Stimulated activated CD4-positive, alpha-beta T cell treated with anti-CD3 and anti-CD28 coated beads, Interleukin-4, amount 100 ng/mL, for 24 hours (primary cell): Measurements from ENCODE around the gene LHFPL6.
A peak's percentile ranks its signal among the peaks of the same experiment; 100 is the strongest.

ENCODE experiments used
- DNase-seq: peaks from one replicate; pipeline ENCODE4 v3.0.0-alpha.2; 2020

LHFPL6 gene

GRCh38 chr13:39602614-39603366 is at the start of gene LHFPL6:
Gene LHFPL6 (minus strand): TSS chr13:39603193.
- DNase-seq = peak; percentile 68

GRCh38 chr13:39646122-39646521 is 43.1 kb upstream of the LHFPL6 start:
- DNase-seq = no peak

GRCh38 chr13:39641645-39642044 is 38.7 kb upstream of the LHFPL6 start:
- no peak for DNase-seq

GRCh38 chr13:39637890-39638289 is 34.9 kb upstream of the LHFPL6 start:
- DNase-seq = no peak

GRCh38 chr13:39635564-39635963 is 32.6 kb upstream of the LHFPL6 start:
- no peak for DNase-seq

GRCh38 chr13:39632994-39633393 is 30.0 kb upstream of the LHFPL6 start:
- no peak for DNase-seq

GRCh38 chr13:39631307-39631706 is 28.3 kb upstream of the LHFPL6 start:
- DNase-seq = no peak

GRCh38 chr13:39623466-39623865 is 20.5 kb upstream of the LHFPL6 start:
- DNase-seq = no peak

GRCh38 chr13:39618561-39618960 is 15.6 kb upstream of the LHFPL6 start:
- DNase-seq = no peak

- peak; percentile 53 for DNase-seq
These were observed 13.2 kb upstream of the LHFPL6 start for GRCh38 chr13:39616087-39616694.

GRCh38 chr13:39612023-39612637 is 9.1 kb upstream of the LHFPL6 start:
- peak; percentile 75 for DNase-seq

- no peak for DNase-seq
These were observed 4.9 kb upstream of the LHFPL6 start for GRCh38 chr13:39607876-39608275.

- no peak for DNase-seq
These were observed 2.8 kb upstream of the LHFPL6 start for GRCh38 chr13:39605677-39606320.

- no peak for DNase-seq
These were observed 1.8 kb upstream of the LHFPL6 start for GRCh38 chr13:39604756-39605155.

GRCh38 chr13:39603424-39603947 is 493 bp upstream of the LHFPL6 start:
- no peak for DNase-seq

- DNase-seq = no peak
These were observed 748 bp downstream of the LHFPL6 start for GRCh38 chr13:39602277-39602613.

GRCh38 chr13:39601636-39602035 is 1.4 kb downstream of the LHFPL6 start:
- DNase-seq = no peak

- DNase-seq = no peak
These were observed 2.2 kb downstream of the LHFPL6 start for GRCh38 chr13:39600766-39601165.

GRCh38 chr13:39599842-39600241 is 3.2 kb downstream of the LHFPL6 start:
- DNase-seq = no peak

GRCh38 chr13:39599012-39599411 is 4.0 kb downstream of the LHFPL6 start:
- DNase-seq = no peak

GRCh38 chr13:39597838-39598237 is 5.2 kb downstream of the LHFPL6 start:
- no peak for DNase-seq

- no peak for DNase-seq
These were observed 6.3 kb downstream of the LHFPL6 start for GRCh38 chr13:39596685-39597084.

- no peak for DNase-seq
These were observed 6.8 kb downstream of the LHFPL6 start for GRCh38 chr13:39596176-39596575.
